A673 (cell line): ENCODE results near the gene DLX4. TPM values are rescaled to one million over a fixed set of nuclear protein-coding genes. Genes with fewer than 3 reads are reported as not detected.

Experiments used
- BruUV-seq: library from RNA; stranded (reverse); fragments of 400-500 nt; replicated peaks from 2 replicates; lab custom pipeline; 2021; lab: Mats Ljungman, UMichigan
- CTCF ChIA-PET: fragments of 300-600 bp; sonication (Branson Sonifier 250); formaldehyde crosslinking; loops from one replicate; lab custom pipeline; 2022; ENCODE audit warnings: antibody characterized with exemption; lab: Charles Lee
- POLR2A ChIA-PET: fragments of 300-600 bp; sonication (Branson Sonifier 250); formaldehyde crosslinking; loops from one replicate; lab custom pipeline; 2022; ENCODE audit warnings: antibody characterized with exemption; ENCODE audit not compliant: low non-redundant PET; lab: Charles Lee
- DNase-seq: peaks from one replicate; pipeline ENCODE4 v3.0.0-alpha.2; 2015; ENCODE audit warnings: low spot score
- H3K27ac ChIP-seq: fragments of 200-600 bp; sonication (generic); 2 replicates; pipeline ENCODE4 v1.5.1; 2016; ENCODE audit warnings: mixed run types, low read depth, mild to moderate bottlenecking, mixed read lengths, antibody characterized with exemption, low read length; ENCODE audit not compliant: poor library complexity, severe bottlenecking
- H3K27me3 ChIP-seq: fragments of 200-600 bp; sonication (generic); replicated peaks from 2 replicates; pipeline ENCODE4 v1.6.1; 2017; ENCODE audit warnings: mixed run types, low read depth, mild to moderate bottlenecking, mixed read lengths, antibody characterized with exemption, low read length; ENCODE audit not compliant: insufficient read depth, poor library complexity
- H3K36me3 ChIP-seq: fragments of 200-600 bp; sonication (generic); 2 replicates; pipeline ENCODE4 v1.6.1; 2016; ENCODE audit warnings: mixed run types, mild to moderate bottlenecking, mixed read lengths, antibody characterized with exemption, low read length; ENCODE audit not compliant: insufficient read depth, poor library complexity, severe bottlenecking
- H3K4me1 ChIP-seq: fragments of 200-600 bp; sonication (generic); 2 replicates; pipeline ENCODE4 v1.6.1; 2017; ENCODE audit warnings: mixed run types, mild to moderate bottlenecking, mixed read lengths, antibody characterized with exemption, low read length; ENCODE audit not compliant: insufficient read depth, poor library complexity, severe bottlenecking
- H3K4me3 ChIP-seq: fragments of 200-600 bp; sonication (generic); 2 replicates; pipeline ENCODE4 v1.5.1; 2016; ENCODE audit warnings: low read depth, mixed run types, mild to moderate bottlenecking, mixed read lengths, low read length; ENCODE audit not compliant: poor library complexity, severe bottlenecking
- H3K9me3 ChIP-seq: fragments of 200-600 bp; sonication (generic); 2 replicates; pipeline ENCODE4 v1.6.1; 2016; ENCODE audit warnings: mixed run types, low read depth, mild to moderate bottlenecking, mixed read lengths, antibody characterized with exemption, low read length; ENCODE audit not compliant: poor library complexity, severe bottlenecking
- CTCF ChIP-seq: fragments of 300-800, 200-600 bp; sonication (generic); conservative IDR thresholded peaks from 2 replicates; pipeline ENCODE4 v1.5.1; 2017; ENCODE audit warnings: low read depth, mild to moderate bottlenecking, antibody characterized with exemption, low read length, moderate library complexity, mixed read lengths
- EZH2 ChIP-seq: fragments of 200-600 bp; sonication (generic); IDR thresholded peaks from 2 replicates; pipeline ENCODE4 v1.6.1; 2017; ENCODE audit warnings: borderline replicate concordance, low read depth, mild to moderate bottlenecking, mixed read lengths, antibody characterized with exemption, low read length; ENCODE audit not compliant: poor library complexity, severe bottlenecking
- intact Hi-C: fragments of 100-400 bp; cut with micrococcal nuclease; formaldehyde crosslinking; loops from one replicate; pipeline ENCODE4 v1.10.0; 2022; ENCODE audit not compliant: unreplicated experiment
- total RNA-seq: library from RNA; stranded (reverse); gene quantifications from 2 replicates; pipeline ENCODE4 v1.2.3, GENCODE V29; 2021

The DLX4 gene
- total RNA-seq, 1 experiment from 2014 or later = 0.82 TPM

GRCh38 chr17:49944273-49944870 lies 24.6 kb upstream of the DLX4 start:
- ChIA-PET CTCF (no interaction called here), POLR2A (no interaction called here)
- intact Hi-C loops = no loop called here
- Histone ChIP-seq H3K4me1 (no peaks in the 10 kb centered on the region), H3K9me3 (no peaks in the 10 kb centered on the region), H3K27me3 (no peaks in the 10 kb centered on the region), H3K4me3 (no peak overlapping the region), H3K36me3 (no peaks in the 10 kb centered on the region), H3K27ac (no peak overlapping the region)
- no TSS peak for BruUV-seq
- TF ChIP-seq CTCF (no peak), EZH2 (no peak)
- no peak for DNase-seq

- no peaks in the 10 kb centered on the region for H3K36me3 ChIP-seq
- no peaks in the 10 kb centered on the region for H3K4me1 ChIP-seq
- no peak overlapping the region for H3K27ac ChIP-seq
- ChIA-PET CTCF (no interaction called here), POLR2A (no interaction called here)
- TF ChIP-seq EZH2 (no peak), CTCF (no peak)
- H3K27me3 ChIP-seq = no peaks in the 10 kb centered on the region
- no peak overlapping the region for H3K4me3 ChIP-seq
- no peaks in the 10 kb centered on the region for H3K9me3 ChIP-seq
- intact Hi-C loops = no loop called here
- DNase-seq = no peak
- no TSS peak for BruUV-seq
These were observed 22.8 kb upstream of the DLX4 start for GRCh38 chr17:49946208-49946607.

- POLR2A ChIA-PET = no interaction called here
- Histone ChIP-seq H3K9me3 (no peaks in the 10 kb centered on the region), H3K4me3 (no peak overlapping the region), H3K36me3 (no peaks in the 10 kb centered on the region), H3K27me3 (no peaks in the 10 kb centered on the region), H3K27ac (no peak overlapping the region), H3K4me1 (no peaks in the 10 kb centered on the region)
- CTCF ChIA-PET = no interaction called here
- DNase-seq = no peak
- no TSS peak for BruUV-seq
- TF ChIP-seq CTCF = no peak
- no peak for TF ChIP-seq EZH2
- intact Hi-C loops = no loop called here
These were observed 21.9 kb upstream of the DLX4 start for GRCh38 chr17:49946964-49947584.
